ENCODE data around the gene KLHDC7A. TPM values are rescaled to one million over a fixed set of nuclear protein-coding genes. Genes with fewer than 3 reads are reported as not detected.

KLHDC7A gene
- total RNA-seq, 1 donor from 2014 or later = not detected

- Histone ChIP-seq H3K27me3 (no peaks in the 10 kb centered on the region), H4K20me1 (ENCODE audit: low read depth) (no peaks in the 10 kb centered on the region), H3K79me2 (ENCODE audit: low read depth) (no peaks in the 10 kb centered on the region), H3F3A (ENCODE audit: low read depth) (no peaks in the 10 kb centered on the region), H3K4me3 (no peak overlapping the region), H3K9ac (no peak overlapping the region), H2AFZ (replicated peaks) (no peak overlapping the region), H3K4me1 (no peaks in the 10 kb centered on the region), H3K27ac (no peak overlapping the region), H3K4me2 (no peak overlapping the region), H3K36me3 (no peaks in the 10 kb centered on the region), H3K9me3 (ENCODE audit: low read depth) (no peaks in the 10 kb centered on the region)
- Mint-ChIP-seq H3K27me3 (ENCODE audit: insufficient read depth, low read depth) (peaks cover 23% of the 10 kb centered on the region), H3K9me3 (no peaks in the 10 kb centered on the region), H3K36me3 (no peaks in the 10 kb centered on the region), H3K27ac (peak overlapping the region; percentile 62), H3K4me1 (peaks cover 10% of the 10 kb centered on the region), H3K4me3 (no peak overlapping the region)
- TF ChIP-seq EZH2phosphoT487 (IDR thresholded peaks at IDR 0.05) (no peak), CTCF (IDR thresholded peaks at IDR 0.05) (no peak), EZH2 (IDR thresholded peaks at IDR 0.05) (no peak)
- DNase-seq (ENCODE audit: low spot score) = no peak
These were observed 51.9 kb downstream of the KLHDC7A start for GRCh38 chr1:18532390-18533170.

GRCh38 chr1:18533259-18533658 is 52.5 kb downstream of the KLHDC7A start:
- no peaks in the 10 kb centered on the region for H3F3A ChIP-seq (ENCODE audit: low read depth)
- H3K4me2 ChIP-seq = no peak overlapping the region
- TF ChIP-seq EZH2 (IDR thresholded peaks at IDR 0.05) (no peak), CTCF (IDR thresholded peaks at IDR 0.05) (no peak), EZH2phosphoT487 (IDR thresholded peaks at IDR 0.05) (no peak)
- no peak overlapping the region for H3K27ac ChIP-seq
- H3K4me1 ChIP-seq = no peaks in the 10 kb centered on the region
- H4K20me1 ChIP-seq (ENCODE audit: low read depth) = no peaks in the 10 kb centered on the region
- no peak overlapping the region for H2AFZ ChIP-seq (replicated peaks)
- DNase-seq (ENCODE audit: low spot score) = no peak
- Mint-ChIP-seq H3K4me3 (no peak overlapping the region), H3K9me3 (no peaks in the 10 kb centered on the region), H3K27me3 (ENCODE audit: insufficient read depth, low read depth) (peaks cover 27% of the 10 kb centered on the region), H3K27ac (no peak overlapping the region), H3K36me3 (no peaks in the 10 kb centered on the region), H3K4me1 (peaks cover 10% of the 10 kb centered on the region)
- H3K9me3 ChIP-seq (ENCODE audit: low read depth) = no peaks in the 10 kb centered on the region
- H3K9ac ChIP-seq = no peak overlapping the region
- H3K4me3 ChIP-seq = no peak overlapping the region
- H3K79me2 ChIP-seq (ENCODE audit: low read depth) = no peaks in the 10 kb centered on the region
- no peaks in the 10 kb centered on the region for H3K27me3 ChIP-seq
- H3K36me3 ChIP-seq = no peaks in the 10 kb centered on the region

GRCh38 chr1:18534810-18535205 is 54.1 kb downstream of the KLHDC7A start:
- H3K27ac ChIP-seq = no peak overlapping the region
- Mint-ChIP-seq H3K4me1 (peaks cover 10% of the 10 kb centered on the region), H3K27me3 (ENCODE audit: insufficient read depth, low read depth) (peaks cover 32% of the 10 kb centered on the region), H3K27ac (no peak overlapping the region), H3K4me3 (no peak overlapping the region), H3K36me3 (no peaks in the 10 kb centered on the region), H3K9me3 (peaks cover 2% of the 10 kb centered on the region)
- TF ChIP-seq EZH2phosphoT487 (IDR thresholded peaks at IDR 0.05) (no peak), CTCF (IDR thresholded peaks at IDR 0.05) (no peak), EZH2 (IDR thresholded peaks at IDR 0.05) (no peak)
- no peaks in the 10 kb centered on the region for H3K36me3 ChIP-seq
- no peaks in the 10 kb centered on the region for H3F3A ChIP-seq (ENCODE audit: low read depth)
- no peaks in the 10 kb centered on the region for H3K27me3 ChIP-seq
- H3K4me3 ChIP-seq = no peak overlapping the region
- H3K79me2 ChIP-seq (ENCODE audit: low read depth) = no peaks in the 10 kb centered on the region
- no peaks in the 10 kb centered on the region for H3K4me1 ChIP-seq
- H2AFZ ChIP-seq (replicated peaks) = no peak overlapping the region
- H3K4me2 ChIP-seq = no peak overlapping the region
- H4K20me1 ChIP-seq (ENCODE audit: low read depth) = no peaks in the 10 kb centered on the region
- H3K9me3 ChIP-seq (ENCODE audit: low read depth) = no peaks in the 10 kb centered on the region
- no peak overlapping the region for H3K9ac ChIP-seq
- DNase-seq (ENCODE audit: low spot score) = no peak

Small RNAs within 50 kb of the gene (small RNA-seq; reads per million reads assigned to genes)
- not detected for gene DYNLL1P3

Other genes with a start within 250 kb of the KLHDC7A start
- gene PAX7, start 149.9 kb downstream of the KLHDC7A start, total RNA-seq (ENCODE audit: low replicate concordance) = 0.06 and 0.46 TPM in 2 replicates